COR-L47 (cell line): ENCODE measurements around the gene SPSB3.

Experiments used
- DNase-seq: peaks from one replicate; lab custom pipeline; 2025; lab: John Stamatoyannopoulos, UW

SPSB3 gene

GRCh38 chr16:1782408-1783264, at the start of gene SPSB3, which contains the start of gene NUBP2:
SPSB3 (minus strand) TSS chr16:1782571; CDS start chr16:1781483, 1,088 bp downstream.
NUBP2 (plus strand) TSS chr16:1782960; CDS start chr16:1783021, 61 bp downstream.
- peak; percentile 100 for DNase-seq

- DNase-seq, result no peak
Observed at GRCh38 chr16:1831186-1832075, 49.1 kb upstream of the SPSB3 start.

GRCh38 chr16:1830213-1830612, 47.8 kb upstream of the SPSB3 start:
- no peak for DNase-seq

GRCh38 chr16:1828645-1829410, 46.5 kb upstream of the SPSB3 start:
- DNase-seq, result no peak

- peak; percentile 88 for DNase-seq
Observed at GRCh38 chr16:1826691-1827573, 44.6 kb upstream of the SPSB3 start, which contains the start of the genes FAHD1 and HAGH. FAHD1 (plus strand) TSS chr16:1827206; CDS start chr16:1827239, 33 bp downstream. HAGH (minus strand) TSS chr16:1826825; CDS start chr16:1826787, 38 bp downstream.

GRCh38 chr16:1825864-1826690, 43.7 kb upstream of the SPSB3 start:
- DNase-seq, result peak; percentile 57

GRCh38 chr16:1825381-1825863, 43.1 kb upstream of the SPSB3 start:
- no peak for DNase-seq

GRCh38 chr16:1823821-1824220, 41.5 kb upstream of the SPSB3 start:
- DNase-seq, result no peak

GRCh38 chr16:1822801-1823200, 40.4 kb upstream of the SPSB3 start:
- no peak for DNase-seq

- no peak for DNase-seq
Observed at GRCh38 chr16:1821861-1822611, 39.7 kb upstream of the SPSB3 start.

GRCh38 chr16:1820946-1821290, 38.5 kb upstream of the SPSB3 start:
- no peak for DNase-seq

- DNase-seq, result no peak
Observed at GRCh38 chr16:1820096-1820945, 38.0 kb upstream of the SPSB3 start.

- no peak for DNase-seq
Observed at GRCh38 chr16:1819611-1820010, 37.2 kb upstream of the SPSB3 start.

- no peak for DNase-seq
Observed at GRCh38 chr16:1818873-1819525, 36.6 kb upstream of the SPSB3 start.

- DNase-seq, result no peak
Observed at GRCh38 chr16:1818204-1818872, 36.0 kb upstream of the SPSB3 start.

- DNase-seq, result no peak
Observed at GRCh38 chr16:1817716-1818115, 35.3 kb upstream of the SPSB3 start.

- DNase-seq, result no peak
Observed at GRCh38 chr16:1817276-1817589, 34.9 kb upstream of the SPSB3 start.
